Chondrocyte (in vitro differentiated cells): ENCODE data around the gene TIRAP. TPM values are rescaled to one million over a fixed set of nuclear protein-coding genes. Genes with fewer than 3 reads are reported as not detected.

Experiments used
- DNase-seq: peaks from one replicate; pipeline ENCODE4 v3.0.0; 2021; ENCODE audit warnings: mixed read lengths, low spot score
- H3K27ac Mint-ChIP-seq: one replicate; pipeline ENCODE4 v1.8.0; 2021; ENCODE audit warnings: mild to moderate bottlenecking, moderate library complexity, mixed read lengths; ENCODE audit not compliant: unreplicated experiment
- H3K27me3 Mint-ChIP-seq: 2 replicates; pipeline ENCODE4 v1.8.0; 2021; ENCODE audit warnings: low read depth, mixed read lengths
- H3K36me3 Mint-ChIP-seq: 2 replicates; pipeline ENCODE4 v1.8.0; 2021; ENCODE audit warnings: low read depth, mixed read lengths
- H3K4me1 Mint-ChIP-seq: 2 replicates; pipeline ENCODE4 v1.8.0; 2021; ENCODE audit warnings: low read depth, mild to moderate bottlenecking, mixed read lengths
- H3K4me3 Mint-ChIP-seq: one replicate; pipeline ENCODE4 v1.8.0; 2021; ENCODE audit warnings: mild to moderate bottlenecking, moderate library complexity, mixed read lengths; ENCODE audit not compliant: unreplicated experiment
- H3K9me3 Mint-ChIP-seq: 2 replicates; pipeline ENCODE4 v1.8.0; 2021; ENCODE audit warnings: low read depth, mixed read lengths
- total RNA-seq: library from RNA; stranded (reverse); gene quantifications from 3 replicates; pipeline ENCODE4 v1.2.1, GENCODE V29; 2021
- TF ChIP-seq, protein P1 (sequence below): fragments of 200-600 bp; sonication (generic); IDR thresholded peaks from 2 replicates; pipeline ENCODE4 v1.5.0; 2021; ENCODE audit warnings: antibody characterized with exemption, mild to moderate bottlenecking, moderate library complexity

The TIRAP gene
- total RNA-seq, 1 donor from 2014 or later = 8.6 TPM

DNA sequence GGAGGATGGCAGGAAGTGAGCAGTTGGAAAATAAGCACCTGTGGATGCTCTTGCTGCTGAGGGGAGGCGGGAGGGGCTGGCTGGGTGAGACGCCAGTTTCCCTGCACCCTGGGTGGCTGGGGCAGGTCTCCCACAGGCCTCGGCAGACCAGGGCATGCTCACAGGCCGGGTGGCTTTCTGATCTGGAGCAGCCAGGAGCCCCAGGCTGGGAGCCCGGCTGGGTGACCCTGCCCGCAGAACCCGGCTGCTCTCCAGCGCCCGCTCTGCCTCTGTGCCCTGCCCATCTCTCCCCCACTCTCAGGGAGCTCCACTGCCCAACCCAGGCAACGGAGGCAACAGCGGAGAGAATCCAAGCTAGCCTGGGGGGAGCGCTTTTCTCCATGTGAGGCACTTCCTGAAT lies 45.6 kb downstream of the TIRAP start:
- H3K27me3 Mint-ChIP-seq = no peaks in the 10 kb centered on the region
- TF ChIP-seq, protein P1, sequence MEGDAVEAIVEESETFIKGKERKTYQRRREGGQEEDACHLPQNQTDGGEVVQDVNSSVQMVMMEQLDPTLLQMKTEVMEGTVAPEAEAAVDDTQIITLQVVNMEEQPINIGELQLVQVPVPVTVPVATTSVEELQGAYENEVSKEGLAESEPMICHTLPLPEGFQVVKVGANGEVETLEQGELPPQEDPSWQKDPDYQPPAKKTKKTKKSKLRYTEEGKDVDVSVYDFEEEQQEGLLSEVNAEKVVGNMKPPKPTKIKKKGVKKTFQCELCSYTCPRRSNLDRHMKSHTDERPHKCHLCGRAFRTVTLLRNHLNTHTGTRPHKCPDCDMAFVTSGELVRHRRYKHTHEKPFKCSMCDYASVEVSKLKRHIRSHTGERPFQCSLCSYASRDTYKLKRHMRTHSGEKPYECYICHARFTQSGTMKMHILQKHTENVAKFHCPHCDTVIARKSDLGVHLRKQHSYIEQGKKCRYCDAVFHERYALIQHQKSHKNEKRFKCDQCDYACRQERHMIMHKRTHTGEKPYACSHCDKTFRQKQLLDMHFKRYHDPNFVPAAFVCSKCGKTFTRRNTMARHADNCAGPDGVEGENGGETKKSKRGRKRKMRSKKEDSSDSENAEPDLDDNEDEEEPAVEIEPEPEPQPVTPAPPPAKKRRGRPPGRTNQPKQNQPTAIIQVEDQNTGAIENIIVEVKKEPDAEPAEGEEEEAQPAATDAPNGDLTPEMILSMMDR = no peak
- H3K36me3 Mint-ChIP-seq = no peaks in the 10 kb centered on the region
- H3K27ac Mint-ChIP-seq = no peak overlapping the region
- no peaks in the 10 kb centered on the region for H3K9me3 Mint-ChIP-seq
- H3K4me3 Mint-ChIP-seq = no peak overlapping the region
- peak; percentile 66 for DNase-seq
- peaks cover 16% of the 10 kb centered on the region for H3K4me1 Mint-ChIP-seq

DNA sequence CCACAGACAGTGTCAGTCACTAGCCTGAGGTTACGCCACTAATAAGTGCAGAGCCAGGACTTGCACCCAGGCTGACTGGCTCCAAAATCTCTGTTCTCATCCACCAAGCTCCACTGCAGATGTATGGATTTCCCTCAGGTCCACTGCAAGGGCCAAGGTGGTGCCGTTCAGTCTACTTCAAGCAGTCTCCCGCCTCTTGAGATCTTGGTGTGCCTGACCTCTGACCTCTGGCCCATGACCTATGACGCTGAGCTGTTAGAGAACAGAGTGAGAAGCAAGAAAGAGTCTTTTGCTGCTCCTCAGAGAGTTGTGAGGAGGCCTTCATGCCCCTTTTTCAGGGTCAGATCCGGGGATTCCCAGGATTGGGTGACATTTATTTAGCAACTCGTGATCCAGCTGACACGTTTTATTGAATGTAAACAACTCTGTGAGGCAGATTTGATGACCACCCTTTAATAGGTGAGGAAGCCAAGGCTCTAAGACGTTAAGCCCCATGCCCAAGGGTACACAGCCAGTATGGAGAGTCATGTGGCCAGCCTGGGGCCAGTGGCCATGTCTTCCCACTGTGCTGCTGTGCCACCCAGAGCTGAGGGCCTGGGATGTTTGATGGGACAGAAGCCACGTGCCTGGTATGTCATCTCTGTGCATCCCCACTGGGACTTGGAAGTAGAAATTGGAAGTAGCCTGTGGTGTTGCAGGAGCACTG lies 46.2 kb downstream of the TIRAP start:
- Mint-ChIP-seq H3K36me3 (no peaks in the 10 kb centered on the region), H3K9me3 (no peaks in the 10 kb centered on the region), H3K27ac (no peak overlapping the region), H3K4me1 (peaks cover 21% of the 10 kb centered on the region), H3K4me3 (no peak overlapping the region), H3K27me3 (no peaks in the 10 kb centered on the region)
- peak; percentile 52 for DNase-seq
- TF ChIP-seq, protein P1 = no peak

DNA sequence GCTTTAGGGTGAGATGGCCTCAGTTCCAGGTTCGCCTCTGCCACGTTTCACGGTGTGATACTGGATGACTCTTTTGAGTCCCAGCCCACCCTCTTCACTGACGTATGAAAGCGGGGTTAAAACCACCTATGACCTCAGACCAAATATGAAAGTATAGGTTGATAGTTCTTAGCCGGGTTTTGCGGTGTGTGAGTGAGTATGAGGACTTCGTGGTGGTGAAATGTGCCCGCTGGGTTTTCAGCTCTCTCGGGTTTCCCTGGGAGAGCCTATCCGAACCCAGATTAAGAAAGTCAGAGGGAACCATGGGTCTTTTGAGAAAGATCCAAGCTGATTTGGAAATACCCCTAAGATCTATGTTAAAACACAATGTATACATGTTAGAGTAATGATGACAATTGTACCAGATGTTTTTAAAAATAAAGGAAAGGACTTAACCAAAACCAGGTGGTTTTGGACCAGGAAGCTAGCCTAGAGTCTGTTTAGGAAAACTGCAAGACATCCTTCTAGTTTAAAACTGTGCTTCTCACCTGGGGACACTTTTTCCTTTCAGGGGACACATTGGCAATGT lies 46.8 kb downstream of the TIRAP start:
- TF ChIP-seq, protein P1 = no peak
- Mint-ChIP-seq H3K27ac (no peak overlapping the region), H3K36me3 (no peaks in the 10 kb centered on the region), H3K27me3 (no peaks in the 10 kb centered on the region), H3K4me1 (peaks cover 25% of the 10 kb centered on the region), H3K4me3 (no peak overlapping the region), H3K9me3 (no peaks in the 10 kb centered on the region)
- DNase-seq = no peak

DNA sequence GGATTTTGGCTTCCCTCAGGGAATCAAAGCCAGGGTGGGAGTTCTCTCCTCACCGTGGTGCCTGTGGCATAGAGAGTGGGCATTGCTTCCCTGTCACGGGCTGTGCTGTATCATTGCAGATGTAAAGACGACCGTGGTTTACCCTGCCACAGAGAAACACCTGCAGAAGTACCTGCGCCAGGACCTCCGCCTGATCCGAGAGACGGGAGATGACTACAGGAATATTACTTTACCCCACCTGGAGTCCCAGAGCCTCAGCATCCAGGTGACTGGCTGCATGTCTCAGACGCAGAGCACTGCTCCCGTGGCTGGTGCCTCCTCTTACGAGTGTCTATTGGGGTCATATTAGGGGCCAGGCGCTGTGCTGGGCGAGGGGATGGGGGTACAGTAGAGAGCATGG lies 48.4 kb downstream of the TIRAP start:
- TF ChIP-seq, protein P1 = no peak
- H3K4me3 Mint-ChIP-seq = no peak overlapping the region
- H3K27ac Mint-ChIP-seq = no peak overlapping the region
- H3K9me3 Mint-ChIP-seq = no peaks in the 10 kb centered on the region
- peak; percentile 84 for DNase-seq
- peaks cover 2% of the 10 kb centered on the region for H3K36me3 Mint-ChIP-seq
- peaks cover 38% of the 10 kb centered on the region for H3K4me1 Mint-ChIP-seq
- no peaks in the 10 kb centered on the region for H3K27me3 Mint-ChIP-seq

DNA sequence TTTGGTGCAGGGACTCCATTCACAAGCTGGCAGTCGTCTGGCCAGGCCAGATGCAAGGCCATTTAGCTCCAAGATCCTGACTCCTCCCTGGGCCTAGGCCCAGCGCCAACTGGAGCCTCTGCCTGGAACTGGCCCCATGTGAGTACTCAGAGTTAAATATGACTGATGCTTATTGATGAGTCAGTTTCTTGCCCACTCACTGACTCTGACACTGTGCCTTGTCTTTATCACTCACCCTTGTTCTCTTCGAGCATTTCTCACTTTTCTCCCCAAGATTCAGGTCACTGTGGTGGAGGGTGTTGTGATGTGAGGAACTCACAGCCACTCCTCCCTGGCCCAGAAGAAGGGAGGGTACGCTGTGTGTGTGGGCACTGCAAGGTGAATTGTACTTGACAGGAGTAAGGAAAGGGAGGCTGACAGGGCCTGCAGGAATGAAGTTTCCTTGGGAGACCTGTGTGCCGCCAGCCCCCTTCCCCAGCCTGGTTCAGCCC lies 49.4 kb downstream of the TIRAP start:
- peak; percentile 38 for DNase-seq
- Mint-ChIP-seq H3K27ac (peak overlapping the region; percentile 79), H3K4me3 (no peak overlapping the region), H3K4me1 (peaks cover 46% of the 10 kb centered on the region), H3K9me3 (no peaks in the 10 kb centered on the region), H3K36me3 (peaks cover 2% of the 10 kb centered on the region), H3K27me3 (no peaks in the 10 kb centered on the region)
- TF ChIP-seq, protein P1 = no peak
